ENCODE data around the gene POLDIP2. TPM values are rescaled to one million over a fixed set of nuclear protein-coding genes. Genes with fewer than 3 reads are reported as not detected.

Gene POLDIP2
- total RNA-seq, 1 experiment from 2014 or later = 82.8 TPM

DNA sequence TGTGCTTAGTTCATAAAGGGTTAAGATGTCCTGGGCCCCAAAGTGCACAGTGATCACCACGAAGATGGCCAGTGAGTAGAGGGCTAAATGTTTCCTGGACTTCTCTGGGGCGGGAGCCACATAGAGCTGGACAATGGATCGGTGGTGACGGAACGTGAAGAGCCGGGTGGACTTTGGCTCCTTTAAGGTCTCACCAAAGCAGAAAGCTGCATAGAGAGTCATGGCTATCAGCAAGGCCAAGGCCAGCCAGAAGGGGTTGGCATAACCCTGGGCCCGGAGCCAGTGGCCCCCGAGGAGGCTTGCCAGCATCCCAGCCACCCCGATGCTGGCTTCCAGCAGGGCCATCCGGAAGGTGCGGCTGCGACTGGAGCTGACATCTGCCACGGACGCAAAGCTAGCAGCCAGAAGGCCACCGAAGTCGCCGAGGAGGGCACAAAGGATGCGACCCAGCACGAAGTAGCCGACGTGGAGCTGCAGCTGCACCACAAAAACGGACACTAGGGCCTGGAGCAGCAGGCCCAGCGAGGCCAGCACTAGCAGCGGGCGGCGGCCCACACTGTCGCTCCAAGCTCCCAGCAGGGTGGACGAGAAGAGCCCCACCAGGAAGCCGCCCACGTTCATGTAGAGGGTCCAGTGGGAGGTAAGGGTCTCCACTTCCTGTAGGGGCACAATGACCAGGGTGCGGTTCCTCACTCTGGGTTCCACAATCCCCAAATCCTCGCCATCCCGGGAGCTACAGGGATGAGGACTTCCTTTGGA is 47.7 kb upstream of the POLDIP2 start:
- H2BK120ac ChIP-seq (ENCODE audit: low read depth, low read length, poor library complexity, severe bottlenecking) = no peak overlapping the region
- no peak overlapping the region for H3K56ac ChIP-seq (ENCODE audit: insufficient read length, low read depth, low read length)
- H3K9me3 Mint-ChIP-seq = no peaks in the 10 kb centered on the region
- peak overlapping the region; percentile 29 for H3K9ac ChIP-seq (ENCODE audit: extremely low read depth, insufficient read length, low read length)
- no peaks in the 10 kb centered on the region for H3K9me3 ChIP-seq (ENCODE audit: control insufficient read depth, low read depth, low read length)
- TF ChIP-seq, protein P1, sequence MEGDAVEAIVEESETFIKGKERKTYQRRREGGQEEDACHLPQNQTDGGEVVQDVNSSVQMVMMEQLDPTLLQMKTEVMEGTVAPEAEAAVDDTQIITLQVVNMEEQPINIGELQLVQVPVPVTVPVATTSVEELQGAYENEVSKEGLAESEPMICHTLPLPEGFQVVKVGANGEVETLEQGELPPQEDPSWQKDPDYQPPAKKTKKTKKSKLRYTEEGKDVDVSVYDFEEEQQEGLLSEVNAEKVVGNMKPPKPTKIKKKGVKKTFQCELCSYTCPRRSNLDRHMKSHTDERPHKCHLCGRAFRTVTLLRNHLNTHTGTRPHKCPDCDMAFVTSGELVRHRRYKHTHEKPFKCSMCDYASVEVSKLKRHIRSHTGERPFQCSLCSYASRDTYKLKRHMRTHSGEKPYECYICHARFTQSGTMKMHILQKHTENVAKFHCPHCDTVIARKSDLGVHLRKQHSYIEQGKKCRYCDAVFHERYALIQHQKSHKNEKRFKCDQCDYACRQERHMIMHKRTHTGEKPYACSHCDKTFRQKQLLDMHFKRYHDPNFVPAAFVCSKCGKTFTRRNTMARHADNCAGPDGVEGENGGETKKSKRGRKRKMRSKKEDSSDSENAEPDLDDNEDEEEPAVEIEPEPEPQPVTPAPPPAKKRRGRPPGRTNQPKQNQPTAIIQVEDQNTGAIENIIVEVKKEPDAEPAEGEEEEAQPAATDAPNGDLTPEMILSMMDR (conservative IDR thresholded peaks at IDR 0.05) = no peak
- no peak overlapping the region for H2BK20ac ChIP-seq (ENCODE audit: low read depth, low read length, poor library complexity, severe bottlenecking)
- H4K91ac ChIP-seq (ENCODE audit: insufficient read length, low read depth, low read length) = no peak overlapping the region
- peak overlapping the region; percentile 46 for H3K14ac ChIP-seq (ENCODE audit: insufficient read depth, low read length)
- peaks cover 15% of the 10 kb centered on the region; the same call in 1 of the 2 replicates for H3K4me1 ChIP-seq (ENCODE audit: insufficient read depth, low read length)
- no CpG with 5 or more reads among the region's 33 CpGs for WGBS (ENCODE audit: extremely low coverage, insufficient read length, low lambda C conversion rate)
- peaks cover 59% of the 10 kb centered on the region for H3K27me3 Mint-ChIP-seq (ENCODE audit: low read depth)
- H3T11ph ChIP-seq (ENCODE audit: low read length) = no peak overlapping the region
- H3K18ac ChIP-seq (ENCODE audit: insufficient read length, low read depth, low read length) = peak overlapping the region; percentile 41
- no peak overlapping the region for H4K5ac ChIP-seq (ENCODE audit: insufficient read length, low read depth, low read length)
- no peak overlapping the region for H2BK15ac ChIP-seq (ENCODE audit: low read depth, low read length)
- no peaks in the 10 kb centered on the region for H4K20me1 ChIP-seq (ENCODE audit: control insufficient read depth, insufficient read depth, insufficient read length)
- peak overlapping the region in 1 of 3 experiments; percentile 88; a peak in 1 of 7 replicates for H3K27ac Mint-ChIP-seq
- H3K4me3 Mint-ChIP-seq = peak overlapping the region; percentile 68 to 81
- no peaks in the 10 kb centered on the region; the same call in 1 of the 2 replicates for H3K27me3 ChIP-seq (ENCODE audit: insufficient read depth, low read length)
- no peaks in the 10 kb centered on the region for H3K79me1 ChIP-seq (ENCODE audit: insufficient read depth, low read depth, low read length, poor library complexity, severe bottlenecking)
- peak; percentile 60 for DNase-seq
- peaks cover 61 to 66% of the 10 kb centered on the region in 2 experiments for H3K4me1 Mint-ChIP-seq
- H2AK5ac ChIP-seq (ENCODE audit: insufficient read length, low read length) = no peak overlapping the region
- peak overlapping the region; percentile 39 for H3K4me2 ChIP-seq (ENCODE audit: insufficient read depth, insufficient read length, low read length)
- no peak overlapping the region for H2BK5ac ChIP-seq (ENCODE audit: insufficient read length, low read length)
- H2BK12ac ChIP-seq (ENCODE audit: insufficient read length, low read depth, low read length) = no peak overlapping the region
- H3K4ac ChIP-seq (ENCODE audit: low read depth, low read length) = no peak overlapping the region
- H3K36me3 Mint-ChIP-seq (ENCODE audit: insufficient read depth in 1 of 3, low read depth in 3 of 3) = peaks cover 0 to 6% (median 0%) of the 10 kb centered on the region in 3 experiments; a peak in 2 of 7 replicates
- no peak overlapping the region for H3K23ac ChIP-seq (ENCODE audit: insufficient read length, low read depth, low read length)
- no peak overlapping the region for H4K8ac ChIP-seq (replicated peaks; ENCODE audit: insufficient read length, low read depth, low read length)
- no peaks in the 10 kb centered on the region for H3K79me2 ChIP-seq (ENCODE audit: insufficient read depth, low read length)
- H3K23me2 ChIP-seq (ENCODE audit: insufficient read length, low read depth, low read length, poor library complexity, severe bottlenecking) = peaks cover 9% of the 10 kb centered on the region
- no peak overlapping the region for H3K27ac ChIP-seq (ENCODE audit: insufficient read length, low read depth, low read length)
- H2AFZ ChIP-seq (ENCODE audit: low read length) = no peak overlapping the region
